Measurements from ENCODE around the gene GALNT14. TPM values are rescaled to one million over a fixed set of nuclear protein-coding genes. Genes with fewer than 3 reads are reported as not detected.

GALNT14 gene
- total RNA-seq, 3 donors from 2014 or later (not counting 1 experiment from before 2014, with no cell fraction given), result 0.68 TPM; not detected in 2

DNA sequence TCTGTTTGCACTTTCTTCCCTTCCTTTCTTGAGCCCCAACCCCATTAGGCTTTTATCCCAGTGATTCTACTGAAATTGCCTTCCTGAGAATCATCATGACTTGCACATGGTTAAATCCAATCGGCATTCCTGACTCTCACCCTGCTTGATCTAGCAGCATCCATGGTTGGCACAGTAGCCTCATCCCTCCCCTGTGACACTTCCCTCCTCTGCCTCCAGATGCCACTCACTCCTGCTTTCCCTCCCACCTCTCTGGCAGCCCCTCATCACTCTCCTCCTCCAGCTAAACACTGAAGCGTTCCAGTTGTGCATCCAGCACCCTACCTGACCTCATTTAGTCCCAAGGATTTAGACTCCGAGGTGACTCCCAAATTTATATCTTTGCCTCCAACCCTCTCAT lies 114.7 kb downstream of the GALNT14 start:
- no peaks in the 10 kb centered on the region for H3K36me3 Mint-ChIP-seq
- intact Hi-C loops (cut with micrococcal nuclease), result no loop called here
- Histone ChIP-seq H3K36me3 (ENCODE audit: control insufficient read depth, insufficient read depth, low read length) (no peaks in the 10 kb centered on the region), H3K27me3 (ENCODE audit: control insufficient read depth, insufficient read depth, low read length) (no peaks in the 10 kb centered on the region), H3K9me3 (ENCODE audit: control insufficient read depth, insufficient read depth, low read length) (no peaks in the 10 kb centered on the region), H3K27ac (ENCODE audit: low read length) (no peak overlapping the region), H3K4me3 (ENCODE audit: low read length) (no peak overlapping the region), H3K4me1 (ENCODE audit: control insufficient read depth, insufficient read depth, low read length) (no peaks in the 10 kb centered on the region)
- H3K27me3 Mint-ChIP-seq (ENCODE audit: low read depth in 2 of 2), result no peaks in the 10 kb centered on the region
- WGBS (ENCODE audit: insufficient coverage), result 90% methylated on average over 3 of the region's 3 CpGs
- ATAC-seq, result no peak
- TF ChIP-seq, protein P1, sequence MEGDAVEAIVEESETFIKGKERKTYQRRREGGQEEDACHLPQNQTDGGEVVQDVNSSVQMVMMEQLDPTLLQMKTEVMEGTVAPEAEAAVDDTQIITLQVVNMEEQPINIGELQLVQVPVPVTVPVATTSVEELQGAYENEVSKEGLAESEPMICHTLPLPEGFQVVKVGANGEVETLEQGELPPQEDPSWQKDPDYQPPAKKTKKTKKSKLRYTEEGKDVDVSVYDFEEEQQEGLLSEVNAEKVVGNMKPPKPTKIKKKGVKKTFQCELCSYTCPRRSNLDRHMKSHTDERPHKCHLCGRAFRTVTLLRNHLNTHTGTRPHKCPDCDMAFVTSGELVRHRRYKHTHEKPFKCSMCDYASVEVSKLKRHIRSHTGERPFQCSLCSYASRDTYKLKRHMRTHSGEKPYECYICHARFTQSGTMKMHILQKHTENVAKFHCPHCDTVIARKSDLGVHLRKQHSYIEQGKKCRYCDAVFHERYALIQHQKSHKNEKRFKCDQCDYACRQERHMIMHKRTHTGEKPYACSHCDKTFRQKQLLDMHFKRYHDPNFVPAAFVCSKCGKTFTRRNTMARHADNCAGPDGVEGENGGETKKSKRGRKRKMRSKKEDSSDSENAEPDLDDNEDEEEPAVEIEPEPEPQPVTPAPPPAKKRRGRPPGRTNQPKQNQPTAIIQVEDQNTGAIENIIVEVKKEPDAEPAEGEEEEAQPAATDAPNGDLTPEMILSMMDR (IDR thresholded peaks at IDR 0.05), result no peak
- no peak overlapping the region for H3K27ac Mint-ChIP-seq
- no peak for DNase-seq
- no peak overlapping the region for H3K4me3 Mint-ChIP-seq
- H3K9me3 Mint-ChIP-seq, result no peaks in the 10 kb centered on the region
- no peaks in the 10 kb centered on the region for H3K4me1 Mint-ChIP-seq

DNA sequence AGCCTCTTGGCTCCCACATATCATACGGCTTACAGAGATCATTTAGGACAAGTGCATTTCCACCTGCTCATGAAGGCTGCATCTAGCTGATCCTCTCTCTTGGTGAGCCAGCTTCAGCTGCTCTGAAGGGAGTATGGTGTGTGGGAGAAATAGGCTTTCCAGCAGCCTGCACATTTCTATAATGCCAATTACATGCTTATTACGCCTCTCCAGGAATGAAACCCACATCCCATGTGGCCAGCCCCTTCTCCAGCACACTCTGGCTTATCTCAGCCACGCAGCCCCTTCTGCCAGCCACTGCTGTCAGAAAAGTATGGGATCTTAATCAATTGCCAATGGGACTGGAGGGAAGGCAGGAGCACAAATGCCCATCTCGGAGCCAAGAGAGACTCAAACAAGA lies 117.5 kb downstream of the GALNT14 start:
- Mint-ChIP-seq H3K27ac (no peak overlapping the region), H3K4me1 (no peaks in the 10 kb centered on the region), H3K9me3 (no peaks in the 10 kb centered on the region), H3K36me3 (no peaks in the 10 kb centered on the region), H3K27me3 (ENCODE audit: low read depth in 2 of 2) (no peaks in the 10 kb centered on the region), H3K4me3 (no peak overlapping the region)
- TF ChIP-seq, protein P1 (IDR thresholded peaks at IDR 0.05), result no peak
- Histone ChIP-seq H3K9me3 (ENCODE audit: control insufficient read depth, insufficient read depth, low read length) (no peaks in the 10 kb centered on the region), H3K27me3 (ENCODE audit: control insufficient read depth, insufficient read depth, low read length) (no peaks in the 10 kb centered on the region), H3K36me3 (ENCODE audit: control insufficient read depth, insufficient read depth, low read length) (no peaks in the 10 kb centered on the region), H3K27ac (ENCODE audit: low read length) (no peak overlapping the region), H3K4me3 (ENCODE audit: low read length) (no peak overlapping the region), H3K4me1 (ENCODE audit: control insufficient read depth, insufficient read depth, low read length) (no peaks in the 10 kb centered on the region)
- 92% methylated on average over 4 of the region's 4 CpGs for WGBS (ENCODE audit: insufficient coverage)
- DNase-seq (no peak), ATAC-seq (no peak)
- intact Hi-C loops (cut with micrococcal nuclease), result no loop called here

DNA sequence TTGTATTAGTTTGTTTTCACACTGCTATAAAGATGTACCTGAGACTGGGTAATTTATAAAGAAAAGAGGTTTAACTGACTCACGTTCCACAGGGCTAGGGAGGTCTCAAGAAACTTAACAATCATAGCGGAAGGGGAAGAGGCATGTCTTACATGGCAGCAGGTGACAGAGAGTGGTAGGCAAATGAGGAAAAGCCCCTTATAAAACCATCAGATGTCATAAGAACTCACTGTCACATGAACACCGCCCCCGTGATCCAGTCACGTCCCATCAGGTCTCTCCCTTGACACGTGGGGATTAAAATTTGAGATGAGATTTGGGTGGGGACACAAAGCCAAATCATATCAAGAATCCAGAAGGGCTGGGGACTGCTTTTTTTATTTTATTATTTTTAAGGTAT lies 120.0 kb downstream of the GALNT14 start:
- H3K9me3 Mint-ChIP-seq, result no peaks in the 10 kb centered on the region
- ATAC-seq (no peak), DNase-seq (no peak)
- Histone ChIP-seq H3K36me3 (ENCODE audit: control insufficient read depth, insufficient read depth, low read length) (no peaks in the 10 kb centered on the region), H3K9me3 (ENCODE audit: control insufficient read depth, insufficient read depth, low read length) (no peaks in the 10 kb centered on the region), H3K4me1 (ENCODE audit: control insufficient read depth, insufficient read depth, low read length) (no peaks in the 10 kb centered on the region), H3K27me3 (ENCODE audit: control insufficient read depth, insufficient read depth, low read length) (no peaks in the 10 kb centered on the region), H3K4me3 (ENCODE audit: low read length) (no peak overlapping the region), H3K27ac (ENCODE audit: low read length) (no peak overlapping the region)
- H3K4me1 Mint-ChIP-seq, result no peaks in the 10 kb centered on the region
- intact Hi-C loops (cut with micrococcal nuclease), result no loop called here
- WGBS (ENCODE audit: insufficient coverage), result 91% methylated on average over 6 of the region's 6 CpGs
- H3K27me3 Mint-ChIP-seq (ENCODE audit: low read depth in 2 of 2), result no peaks in the 10 kb centered on the region
- no peak overlapping the region for H3K4me3 Mint-ChIP-seq
- TF ChIP-seq, protein P1 (IDR thresholded peaks at IDR 0.05), result no peak
- no peak overlapping the region for H3K27ac Mint-ChIP-seq
- H3K36me3 Mint-ChIP-seq, result no peaks in the 10 kb centered on the region

DNA sequence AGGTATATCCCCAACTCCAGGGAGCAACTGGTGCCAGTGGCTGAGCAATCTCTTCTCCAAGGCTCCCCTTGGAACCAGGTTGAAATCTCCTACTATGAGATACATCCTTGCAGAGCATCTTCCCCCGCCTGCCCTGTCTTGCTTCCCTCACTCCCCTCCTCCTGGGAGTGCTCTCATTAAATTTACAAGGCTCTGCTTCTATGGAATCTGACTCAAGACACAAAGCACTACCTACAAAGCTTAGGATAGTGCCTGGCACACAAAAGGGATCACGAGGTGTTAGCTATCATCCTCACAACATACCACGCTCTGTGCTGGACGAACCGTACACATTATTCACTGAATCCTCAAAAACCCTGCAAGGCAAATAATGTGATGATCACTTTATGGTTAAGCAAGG lies 121.6 kb downstream of the GALNT14 start:
- no peak overlapping the region for H3K27ac Mint-ChIP-seq
- DNase-seq, result no peak
- H3K27me3 ChIP-seq (ENCODE audit: control insufficient read depth, insufficient read depth, low read length), result no peaks in the 10 kb centered on the region
- no peak overlapping the region for H3K27ac ChIP-seq (ENCODE audit: low read length)
- H3K9me3 ChIP-seq (ENCODE audit: control insufficient read depth, insufficient read depth, low read length), result no peaks in the 10 kb centered on the region
- TF ChIP-seq, protein P1 (IDR thresholded peaks at IDR 0.05), result no peak
- H3K27me3 Mint-ChIP-seq (ENCODE audit: low read depth in 2 of 2), result peaks cover 0 to 2% of the 10 kb centered on the region in 2 donors
- no peaks in the 10 kb centered on the region for H3K4me1 ChIP-seq (ENCODE audit: control insufficient read depth, insufficient read depth, low read length)
- no peak overlapping the region for H3K4me3 ChIP-seq (ENCODE audit: low read length)
- no peak for ATAC-seq
- intact Hi-C loops (cut with micrococcal nuclease), result no loop called here
- H3K9me3 Mint-ChIP-seq, result no peaks in the 10 kb centered on the region
- no peak overlapping the region for H3K4me3 Mint-ChIP-seq
- no peaks in the 10 kb centered on the region for H3K4me1 Mint-ChIP-seq
- no peaks in the 10 kb centered on the region for H3K36me3 ChIP-seq (ENCODE audit: control insufficient read depth, insufficient read depth, low read length)
- H3K36me3 Mint-ChIP-seq, result no peaks in the 10 kb centered on the region
- WGBS (ENCODE audit: insufficient coverage), result 83% methylated on average over 5 of the region's 5 CpGs
